PC-3 (cell line): ENCODE measurements around the gene PARP12.

ENCODE experiments used
- CTCF ChIP-seq: fragments of 300-600 bp; sonication (generic); conservative IDR thresholded peaks from 2 replicates; pipeline ENCODE4 v1.5.1; 2017; ENCODE audit warnings: antibody characterized with exemption, low read depth, mild to moderate bottlenecking, low read length
- EZH2 ChIP-seq: fragments of 300-600 bp; sonication (generic); IDR thresholded peaks from one replicate; pipeline ENCODE4 v1.6.1; 2017; ENCODE audit warnings: antibody characterized with exemption, mild to moderate bottlenecking, low read length; ENCODE audit not compliant: unreplicated experiment

- TF ChIP-seq EZH2: no peak
- TF ChIP-seq CTCF: no peak
Observed at GRCh38 chr7:140085447-140085846, 22.7 kb upstream of the PARP12 start.
